Lung (tissue), 12 donors: Measurements from ENCODE around the gene SULT1A2. TPM values are rescaled to one million over a fixed set of nuclear protein-coding genes. Genes with fewer than 3 reads are reported as not detected.

Source experiments
- ATAC-seq: fragments of 200-7000 bp; cut with Tn5 transposase; one replicate; pipeline ENCODE4 v1.9.1; 2020; ENCODE audit warnings: moderate number of reproducible peaks; ENCODE audit not compliant: insufficient read depth, low FRiP score
- DNase-seq, 3 donors: peaks; one replicate each; pipeline ENCODE4 v3.0.0-alpha.2; 2013 to 2017
- H3K27ac ChIP-seq, 2 donors: one replicate each; pipeline ENCODE4 v1.5.1; 2013; ENCODE audit warnings: mild to moderate bottlenecking in 2 of 2, moderate library complexity in 2 of 2, control low read depth in 1 of 2, inconsistent platforms in 1 of 2, low read depth in 1 of 2, low read length in 1 of 2
- H3K27me3 ChIP-seq, 3 donors: one replicate each; pipeline ENCODE4 v1.5.1; 2013; ENCODE audit warnings: low read length in 2 of 3; ENCODE audit not compliant: control insufficient read depth in 3 of 3, insufficient read depth in 3 of 3
- H3K36me3 ChIP-seq, 4 donors: one replicate each; pipeline ENCODE4 v1.5.1; 2013; ENCODE audit warnings: low read length in 4 of 4, mild to moderate bottlenecking in 1 of 4, moderate library complexity in 1 of 4; ENCODE audit not compliant: control insufficient read depth in 4 of 4, insufficient read depth in 4 of 4
- H3K4me1 ChIP-seq, 5 donors: one replicate each; pipeline ENCODE4 v1.5.1; 2013; ENCODE audit warnings: low read length in 5 of 5, mild to moderate bottlenecking in 2 of 5, moderate library complexity in 1 of 5; ENCODE audit not compliant: control insufficient read depth in 5 of 5, insufficient read depth in 5 of 5
- H3K4me3 ChIP-seq: one replicate; pipeline ENCODE4 v1.5.1; 2013; ENCODE audit warnings: mild to moderate bottlenecking, control low read depth, moderate library complexity
- H3K9ac ChIP-seq, 2 donors: one replicate each; pipeline ENCODE4 v1.5.1; 2013; ENCODE audit warnings: low read length in 2 of 2, control low read depth in 1 of 2; ENCODE audit not compliant: insufficient read depth in 1 of 2
- H3K9me3 ChIP-seq, 4 donors: one replicate each; pipeline ENCODE4 v1.5.1; 2013; ENCODE audit warnings: low read length in 3 of 4, mild to moderate bottlenecking in 1 of 4, moderate library complexity in 1 of 4; ENCODE audit not compliant: control insufficient read depth in 4 of 4, insufficient read depth in 3 of 4
- WGBS, 2 donors: extraction: QIAGEN DNeasy Blood & Tissue Kit; methylation state at CpG; one replicate each; pipeline ENCODE4 v1.1.7; 2013; 5-methylcytosine and 5-hydroxymethylcytosine counted together
- polyA plus RNA-seq, 2 donors: library from polyadenylated mRNA; stranded (reverse); fragments of 200-250 nt; gene quantifications; one replicate each; pipeline ENCODE4 v1.2.1, GENCODE V29; 2013
- total RNA-seq, 2 donors: library from RNA; depleted of rRNA in 1 of 2; stranded (reverse); fragments of >200 nt in 1 of 2; gene quantifications; one replicate each; pipeline ENCODE4 v1.2.1, GENCODE V29; 2014 to 2021
- TF ChIP-seq, protein P1 (sequence below): IDR thresholded peaks from 2 replicates; pipeline ENCODE4 v1.5.1; 2012; ENCODE audit warnings: mild to moderate bottlenecking; ENCODE audit errors: control extremely low read depth, extremely low read depth
- donor health status: control.
- donor health status: control.
- donor health status: Bipolar disorder and iron deficiency.
- donor health status: healthy.
- donor health status: DM: yes; HTN: yes; CAD: no.

Gene SULT1A2
- total and polyA plus RNA-seq, 4 donors = 3.7 to 14.2 (median 6.1) TPM

DNA sequence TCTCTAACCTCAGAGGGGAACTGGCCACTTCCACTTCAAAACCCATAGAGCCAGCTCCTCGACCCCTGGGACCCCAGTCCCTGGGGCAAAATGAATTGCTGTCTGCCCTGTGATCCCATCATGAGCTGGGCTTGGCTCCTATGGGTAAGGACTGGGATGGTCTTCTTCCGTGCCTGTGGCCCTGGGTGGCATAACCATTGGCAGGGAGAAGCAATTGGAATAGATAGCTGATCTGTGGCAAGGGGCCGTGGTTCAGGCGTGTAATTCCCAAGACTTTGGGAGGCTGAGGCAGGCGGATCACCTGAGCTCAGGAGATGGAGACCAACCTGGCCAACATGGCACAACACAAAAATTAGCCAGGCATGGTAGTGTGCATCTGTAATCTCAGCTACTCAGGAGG is 4.3 kb downstream of the SULT1A2 start:
- WGBS, 2 donors = 93 to 95% methylated on average over 5 of the region's 5 CpGs
- Histone ChIP-seq H3K4me3 (no peak overlapping the region), H3K4me1 (peaks cover 0 to 13% (median 4%) of the 10 kb centered on the region in 5 donors), H3K27ac (no peak overlapping the region), H3K9me3 (no peaks in the 10 kb centered on the region), H3K36me3 (peaks cover under 1 to 35% (median 9%) of the 10 kb centered on the region in 4 donors), H3K27me3 (no peaks in the 10 kb centered on the region), H3K9ac (no peak overlapping the region)
- DNase-seq = no peak
- ATAC-seq = no peak
- TF ChIP-seq, protein P1, sequence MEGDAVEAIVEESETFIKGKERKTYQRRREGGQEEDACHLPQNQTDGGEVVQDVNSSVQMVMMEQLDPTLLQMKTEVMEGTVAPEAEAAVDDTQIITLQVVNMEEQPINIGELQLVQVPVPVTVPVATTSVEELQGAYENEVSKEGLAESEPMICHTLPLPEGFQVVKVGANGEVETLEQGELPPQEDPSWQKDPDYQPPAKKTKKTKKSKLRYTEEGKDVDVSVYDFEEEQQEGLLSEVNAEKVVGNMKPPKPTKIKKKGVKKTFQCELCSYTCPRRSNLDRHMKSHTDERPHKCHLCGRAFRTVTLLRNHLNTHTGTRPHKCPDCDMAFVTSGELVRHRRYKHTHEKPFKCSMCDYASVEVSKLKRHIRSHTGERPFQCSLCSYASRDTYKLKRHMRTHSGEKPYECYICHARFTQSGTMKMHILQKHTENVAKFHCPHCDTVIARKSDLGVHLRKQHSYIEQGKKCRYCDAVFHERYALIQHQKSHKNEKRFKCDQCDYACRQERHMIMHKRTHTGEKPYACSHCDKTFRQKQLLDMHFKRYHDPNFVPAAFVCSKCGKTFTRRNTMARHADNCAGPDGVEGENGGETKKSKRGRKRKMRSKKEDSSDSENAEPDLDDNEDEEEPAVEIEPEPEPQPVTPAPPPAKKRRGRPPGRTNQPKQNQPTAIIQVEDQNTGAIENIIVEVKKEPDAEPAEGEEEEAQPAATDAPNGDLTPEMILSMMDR = no peak

DNA sequence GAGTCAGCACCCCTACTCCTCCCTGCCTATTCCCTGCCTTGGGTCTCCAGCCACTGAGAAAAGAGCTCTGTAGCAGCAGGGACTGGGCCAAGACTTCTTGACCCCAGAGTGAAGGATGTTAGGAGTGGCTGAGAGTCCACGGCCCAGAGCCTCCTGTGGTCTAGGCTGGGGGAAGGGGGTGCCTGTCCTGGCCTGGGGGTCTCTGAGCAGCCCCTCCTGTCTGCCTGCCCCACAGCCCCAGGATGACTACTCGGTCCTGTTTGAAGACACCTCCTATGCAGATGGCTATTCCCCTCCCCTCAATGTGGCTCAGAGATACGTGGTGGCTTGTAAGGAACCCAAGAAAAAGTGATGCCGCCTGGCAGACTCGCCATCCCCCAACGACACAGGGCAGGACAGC is 5.5 kb downstream of the SULT1A2 start:
- peaks cover 8 to 39% (median 15%) of the 10 kb centered on the region in 4 donors for H3K36me3 ChIP-seq
- WGBS, 2 donors = 86 to 90% methylated on average over 6 of the region's 6 CpGs
- TF ChIP-seq, protein P1 = no peak

DNA sequence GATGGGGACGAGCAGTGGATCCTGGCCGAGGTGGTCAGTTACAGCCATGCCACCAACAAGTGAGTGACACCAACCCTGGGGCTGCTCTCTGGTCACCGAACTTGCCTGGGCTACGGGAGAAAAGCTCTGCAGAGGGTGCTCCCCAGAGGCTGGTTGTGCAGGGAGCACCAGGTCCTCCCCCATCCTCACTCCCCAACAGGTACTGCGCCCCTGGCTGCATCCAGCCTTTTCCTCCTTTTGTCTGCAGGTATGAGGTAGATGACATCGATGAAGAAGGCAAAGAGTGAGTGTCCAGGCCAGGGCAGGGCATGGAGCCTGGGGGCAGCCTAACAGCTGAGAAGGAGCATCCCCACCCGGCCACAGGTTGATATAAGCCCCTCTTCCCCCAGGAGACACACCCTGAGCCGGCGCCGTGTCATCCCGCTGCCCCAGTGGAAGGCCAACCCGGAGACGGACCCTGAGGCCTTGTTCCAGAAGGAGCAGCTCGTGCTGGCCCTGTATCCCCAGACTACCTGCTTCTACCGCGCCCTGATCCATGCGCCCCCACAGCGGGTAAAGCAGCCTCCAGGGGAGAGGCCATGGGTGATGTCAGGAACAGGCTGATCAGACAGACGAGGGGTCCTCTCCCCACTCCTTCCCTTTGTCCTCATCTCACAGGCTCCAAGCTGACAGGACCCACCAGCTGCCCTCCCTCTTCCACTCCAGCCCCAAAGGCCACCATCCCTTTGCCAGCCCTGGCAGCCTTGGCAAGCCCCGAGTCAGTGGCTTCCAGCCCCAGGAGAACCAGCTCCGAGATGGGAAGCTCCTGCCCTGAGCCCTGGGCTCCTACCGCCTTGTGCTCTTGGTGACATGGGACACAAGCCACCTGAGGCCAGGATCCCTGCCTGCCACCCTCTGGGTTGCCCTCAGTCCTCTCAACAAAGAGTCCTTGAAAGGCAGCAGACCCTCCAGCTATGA is 6.2 kb downstream of the SULT1A2 start:
- Histone ChIP-seq H3K4me3 (no peak overlapping the region), H3K9me3 (no peaks in the 10 kb centered on the region), H3K27ac (no peak overlapping the region), H3K9ac (no peak overlapping the region), H3K27me3 (no peaks in the 10 kb centered on the region), H3K4me1 (no peaks in the 10 kb centered on the region), H3K36me3 (peaks cover 9 to 40% (median 16%) of the 10 kb centered on the region in 4 donors)
- DNase-seq = no peak
- no peak for ATAC-seq
- WGBS, 2 donors = 95% methylated on average over 22 of the region's 22 CpGs
- TF ChIP-seq, protein P1 = no peak

More for the DNA sequence above, 5.5 kb downstream of the SULT1A2 start:
- ATAC-seq (no peak), DNase-seq (no peak)
- Histone ChIP-seq H3K4me3 (no peak overlapping the region), H3K27me3 (no peaks in the 10 kb centered on the region), H3K27ac (no peak overlapping the region), H3K9me3 (no peaks in the 10 kb centered on the region), H3K4me1 (peaks cover 0 to 3% (median 0%) of the 10 kb centered on the region in 5 donors), H3K9ac (no peak overlapping the region)
